ENCODE measurements around the gene FBXL15.

The FBXL15 gene

DNA sequence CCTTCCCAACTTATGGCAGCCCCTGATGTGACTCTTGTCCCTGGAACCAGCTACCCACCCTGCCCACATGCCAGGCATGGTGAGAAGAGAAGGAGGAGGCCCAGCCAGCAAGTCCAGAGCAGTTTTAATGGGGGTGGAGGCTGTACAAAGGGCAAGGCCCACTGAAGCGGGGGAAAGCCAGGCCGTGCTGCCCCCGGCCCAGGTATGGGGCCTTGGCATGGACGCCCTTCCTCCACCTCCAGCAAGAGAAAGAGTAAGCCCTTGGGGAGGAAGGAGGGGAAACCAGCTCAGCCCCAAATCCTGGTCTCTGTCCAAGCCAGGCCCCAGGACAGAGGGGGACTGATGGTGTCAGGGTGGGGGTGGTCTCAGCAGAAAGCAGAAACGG, 18.1 kb upstream of the FBXL15 start:
- H2AFZ ChIP-seq (ENCODE audit: low read length), result no peak overlapping the region
- no peaks in the 10 kb centered on the region for H3K9me3 ChIP-seq (replicated peaks; ENCODE audit: insufficient read depth, low read length)
- no peak overlapping the region for H3K4me2 ChIP-seq (ENCODE audit: low read depth, low read length)
- DNase-seq, result no peak
- peaks cover 23% of the 10 kb centered on the region for H3K79me2 ChIP-seq (ENCODE audit: low read length)
- no peak overlapping the region for H3K27ac ChIP-seq (ENCODE audit: low read length)
- H3K9me2 ChIP-seq (replicated peaks; ENCODE audit: insufficient read depth, low read length), result no peaks in the 10 kb centered on the region
- peaks cover 38% of the 10 kb centered on the region for H3F3A ChIP-seq (ENCODE audit: insufficient read depth, low read length)
- peaks cover 11% of the 10 kb centered on the region; the same call in 1 of the 2 replicates for H4K20me1 ChIP-seq (ENCODE audit: insufficient read depth, low read length)
- no peak overlapping the region for H3K4me3 ChIP-seq (ENCODE audit: low read length)
- peaks cover 17% of the 10 kb centered on the region for H3K4me1 ChIP-seq (ENCODE audit: low read length)
- no peak for TF ChIP-seq EZH2 (optimal IDR thresholded peaks at IDR 0.05; ENCODE audit: low read depth, low read length)
- TF ChIP-seq, protein P1, sequence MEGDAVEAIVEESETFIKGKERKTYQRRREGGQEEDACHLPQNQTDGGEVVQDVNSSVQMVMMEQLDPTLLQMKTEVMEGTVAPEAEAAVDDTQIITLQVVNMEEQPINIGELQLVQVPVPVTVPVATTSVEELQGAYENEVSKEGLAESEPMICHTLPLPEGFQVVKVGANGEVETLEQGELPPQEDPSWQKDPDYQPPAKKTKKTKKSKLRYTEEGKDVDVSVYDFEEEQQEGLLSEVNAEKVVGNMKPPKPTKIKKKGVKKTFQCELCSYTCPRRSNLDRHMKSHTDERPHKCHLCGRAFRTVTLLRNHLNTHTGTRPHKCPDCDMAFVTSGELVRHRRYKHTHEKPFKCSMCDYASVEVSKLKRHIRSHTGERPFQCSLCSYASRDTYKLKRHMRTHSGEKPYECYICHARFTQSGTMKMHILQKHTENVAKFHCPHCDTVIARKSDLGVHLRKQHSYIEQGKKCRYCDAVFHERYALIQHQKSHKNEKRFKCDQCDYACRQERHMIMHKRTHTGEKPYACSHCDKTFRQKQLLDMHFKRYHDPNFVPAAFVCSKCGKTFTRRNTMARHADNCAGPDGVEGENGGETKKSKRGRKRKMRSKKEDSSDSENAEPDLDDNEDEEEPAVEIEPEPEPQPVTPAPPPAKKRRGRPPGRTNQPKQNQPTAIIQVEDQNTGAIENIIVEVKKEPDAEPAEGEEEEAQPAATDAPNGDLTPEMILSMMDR (IDR thresholded peaks at IDR 0.05; ENCODE audit: low read length), result no peak
- TF ChIP-seq EZH2phosphoT487 (IDR thresholded peaks at IDR 0.05; ENCODE audit: low read length), result no peak
- H3K36me3 ChIP-seq (replicated peaks; ENCODE audit: insufficient read depth, low read length), result peaks cover 14% of the 10 kb centered on the region
- H3K9ac ChIP-seq (ENCODE audit: low read length), result no peak overlapping the region
- peaks cover 6% of the 10 kb centered on the region; the same call in 1 of the 2 replicates for H3K27me3 ChIP-seq (replicated peaks; ENCODE audit: insufficient read depth, low read length)

DNA sequence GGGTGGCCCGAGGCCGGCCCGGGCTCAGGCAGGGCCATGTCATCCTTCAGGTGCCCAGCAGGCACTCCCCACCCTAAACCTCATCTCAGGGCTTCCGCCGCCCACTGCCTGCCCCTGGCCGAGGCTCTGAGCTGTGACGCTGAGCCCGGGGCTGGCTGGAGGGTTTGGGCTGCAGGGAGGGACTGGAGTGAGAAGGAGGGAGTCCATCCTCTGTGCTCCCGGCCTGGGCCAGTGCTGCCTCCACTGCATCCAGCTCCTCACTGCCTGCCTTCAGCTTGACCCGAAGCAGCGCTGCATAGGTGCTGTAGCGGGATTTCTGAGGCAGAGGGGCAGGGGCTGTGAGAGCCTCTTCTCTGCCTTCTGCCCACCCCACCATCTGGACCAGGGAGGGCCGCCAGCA, 17.5 kb upstream of the FBXL15 start:
- Histone ChIP-seq H4K20me1 (ENCODE audit: insufficient read depth, low read length) (peaks cover 11% of the 10 kb centered on the region; the same call in 1 of the 2 replicates), H3F3A (ENCODE audit: insufficient read depth, low read length) (peaks cover 32% of the 10 kb centered on the region), H3K36me3 (replicated peaks; ENCODE audit: insufficient read depth, low read length) (peaks cover 10% of the 10 kb centered on the region; the same call in 1 of the 2 replicates), H3K27me3 (replicated peaks; ENCODE audit: insufficient read depth, low read length) (peaks cover 12% of the 10 kb centered on the region), H3K9me3 (replicated peaks; ENCODE audit: insufficient read depth, low read length) (no peaks in the 10 kb centered on the region), H3K9me2 (replicated peaks; ENCODE audit: insufficient read depth, low read length) (no peaks in the 10 kb centered on the region), H3K79me2 (ENCODE audit: low read length) (peaks cover 17% of the 10 kb centered on the region), H2AFZ (ENCODE audit: low read length) (no peak overlapping the region), H3K4me1 (ENCODE audit: low read length) (peaks cover 13% of the 10 kb centered on the region), H3K4me3 (ENCODE audit: low read length) (no peak overlapping the region), H3K4me2 (ENCODE audit: low read depth, low read length) (no peak overlapping the region), H3K9ac (ENCODE audit: low read length) (no peak overlapping the region), H3K27ac (ENCODE audit: low read length) (no peak overlapping the region)
- TF ChIP-seq, protein P1 (IDR thresholded peaks at IDR 0.05; ENCODE audit: low read length), result no peak
- TF ChIP-seq EZH2 (optimal IDR thresholded peaks at IDR 0.05; ENCODE audit: low read depth, low read length), result no peak
- no peak for TF ChIP-seq EZH2phosphoT487 (IDR thresholded peaks at IDR 0.05; ENCODE audit: low read length)
- DNase-seq, result no peak

DNA sequence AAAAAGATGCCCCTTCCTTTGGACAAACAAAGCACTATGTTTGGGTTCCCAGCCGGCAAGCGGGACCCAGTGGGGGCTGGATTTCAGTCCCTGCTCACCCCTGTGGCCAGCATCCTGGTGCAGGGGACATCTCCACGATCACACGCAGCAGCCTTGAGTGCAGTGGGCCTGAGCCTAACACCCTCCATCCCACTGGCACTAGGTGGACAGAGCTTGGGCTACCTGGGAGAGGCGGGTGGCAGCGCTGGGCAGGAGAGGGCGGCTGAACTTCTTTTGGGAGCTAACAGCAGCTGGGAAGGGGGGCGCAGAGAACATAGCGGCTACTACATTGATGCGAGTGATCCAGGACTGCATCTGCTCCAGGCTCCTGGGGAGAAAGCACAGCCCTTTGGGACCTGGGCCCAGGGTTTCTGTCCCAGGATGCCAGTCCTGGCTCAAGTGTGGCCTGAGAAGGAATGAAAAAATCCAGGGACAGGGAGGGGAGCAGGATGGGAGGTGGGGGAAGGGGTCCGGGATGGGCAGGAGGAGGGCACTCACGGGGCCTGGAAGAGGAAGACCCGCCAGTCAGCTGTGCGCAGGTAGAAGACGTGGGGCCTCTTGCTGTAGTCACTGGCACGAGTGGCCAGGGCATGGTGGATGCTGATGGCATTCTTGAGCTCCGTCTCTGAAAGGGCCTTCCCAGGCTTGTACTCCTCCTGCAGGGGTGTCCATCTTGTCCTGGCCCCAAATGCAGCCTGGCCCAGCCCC, 16.1 kb upstream of the FBXL15 start:
- H3F3A ChIP-seq (ENCODE audit: insufficient read depth, low read length), result peaks cover 20% of the 10 kb centered on the region; the same call in 1 of the 2 replicates
- peaks cover 11% of the 10 kb centered on the region; the same call in 1 of the 2 replicates for H4K20me1 ChIP-seq (ENCODE audit: insufficient read depth, low read length)
- H3K36me3 ChIP-seq (replicated peaks; ENCODE audit: insufficient read depth, low read length), result peaks cover 8% of the 10 kb centered on the region; the same call in 1 of the 2 replicates
- TF ChIP-seq EZH2phosphoT487 (IDR thresholded peaks at IDR 0.05; ENCODE audit: low read length) (no peak), EZH2 (optimal IDR thresholded peaks at IDR 0.05; ENCODE audit: low read depth, low read length) (no peak)
- TF ChIP-seq, protein P1 (IDR thresholded peaks at IDR 0.05; ENCODE audit: low read length), result no peak
- no peaks in the 10 kb centered on the region for H3K9me2 ChIP-seq (replicated peaks; ENCODE audit: insufficient read depth, low read length)
- no peak overlapping the region for H3K9ac ChIP-seq (ENCODE audit: low read length)
- no peaks in the 10 kb centered on the region for H3K9me3 ChIP-seq (replicated peaks; ENCODE audit: insufficient read depth, low read length)
- H2AFZ ChIP-seq (ENCODE audit: low read length), result no peak overlapping the region
- no peak for DNase-seq
- H3K27ac ChIP-seq (ENCODE audit: low read length), result no peak overlapping the region
- no peak overlapping the region for H3K4me2 ChIP-seq (ENCODE audit: low read depth, low read length)
- peaks cover 6% of the 10 kb centered on the region for H3K4me1 ChIP-seq (ENCODE audit: low read length)
- no peak overlapping the region for H3K4me3 ChIP-seq (ENCODE audit: low read length)
- peaks cover 23% of the 10 kb centered on the region for H3K27me3 ChIP-seq (replicated peaks; ENCODE audit: insufficient read depth, low read length)
- H3K79me2 ChIP-seq (ENCODE audit: low read length), result peaks cover 11% of the 10 kb centered on the region
